ENCODE measurements around the gene SUSD6.
"Not testable (repeated sequence)": the region's sequence is repeated elsewhere in the genome, so short reads cannot be mapped to it uniquely, and the experiment has no call there.

SUSD6 gene

DNA sequence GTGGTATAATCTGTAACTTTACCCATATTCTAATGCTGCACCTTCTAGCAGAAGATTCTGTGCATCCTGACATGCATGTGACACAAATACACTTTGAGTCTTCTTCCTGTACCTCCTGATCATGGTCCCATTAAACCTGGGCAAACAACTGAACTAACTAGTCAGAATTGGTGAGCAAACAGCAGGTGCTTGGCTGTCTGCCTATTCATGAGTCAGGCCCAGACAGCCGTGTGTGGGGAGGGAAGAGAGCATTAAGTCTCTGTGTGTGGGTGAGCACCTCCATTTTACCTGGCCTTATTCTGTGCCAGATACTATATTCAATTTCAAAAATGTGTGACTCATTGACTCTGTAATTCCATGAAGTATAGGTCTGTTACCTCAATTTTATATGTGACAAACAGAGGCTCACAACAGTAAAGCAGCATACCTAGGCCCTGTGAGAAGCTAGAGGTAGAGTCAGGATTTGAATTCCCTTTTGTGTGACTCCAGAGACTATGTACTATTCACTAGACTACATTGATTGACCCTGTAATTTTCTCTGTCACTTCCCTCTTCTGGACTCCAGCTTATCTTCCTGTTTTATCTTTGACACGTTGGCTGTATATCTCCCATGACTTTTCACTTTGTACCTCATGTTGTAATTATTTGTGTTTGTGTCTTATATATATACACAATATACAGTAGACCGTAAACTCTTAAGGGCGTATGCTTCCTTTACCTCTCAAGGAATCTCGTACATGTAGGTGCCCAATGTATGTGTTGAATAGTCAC is 32.2 kb downstream of the SUSD6 start:
- DNase-seq (ENCODE audit: low read depth): peak; percentile 66
- H3K4me3 ChIP-seq (ENCODE audit: control insufficient read depth, low read depth, low read length): no peak overlapping the region
- TF ChIP-seq, protein P1, sequence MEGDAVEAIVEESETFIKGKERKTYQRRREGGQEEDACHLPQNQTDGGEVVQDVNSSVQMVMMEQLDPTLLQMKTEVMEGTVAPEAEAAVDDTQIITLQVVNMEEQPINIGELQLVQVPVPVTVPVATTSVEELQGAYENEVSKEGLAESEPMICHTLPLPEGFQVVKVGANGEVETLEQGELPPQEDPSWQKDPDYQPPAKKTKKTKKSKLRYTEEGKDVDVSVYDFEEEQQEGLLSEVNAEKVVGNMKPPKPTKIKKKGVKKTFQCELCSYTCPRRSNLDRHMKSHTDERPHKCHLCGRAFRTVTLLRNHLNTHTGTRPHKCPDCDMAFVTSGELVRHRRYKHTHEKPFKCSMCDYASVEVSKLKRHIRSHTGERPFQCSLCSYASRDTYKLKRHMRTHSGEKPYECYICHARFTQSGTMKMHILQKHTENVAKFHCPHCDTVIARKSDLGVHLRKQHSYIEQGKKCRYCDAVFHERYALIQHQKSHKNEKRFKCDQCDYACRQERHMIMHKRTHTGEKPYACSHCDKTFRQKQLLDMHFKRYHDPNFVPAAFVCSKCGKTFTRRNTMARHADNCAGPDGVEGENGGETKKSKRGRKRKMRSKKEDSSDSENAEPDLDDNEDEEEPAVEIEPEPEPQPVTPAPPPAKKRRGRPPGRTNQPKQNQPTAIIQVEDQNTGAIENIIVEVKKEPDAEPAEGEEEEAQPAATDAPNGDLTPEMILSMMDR (conservative IDR thresholded peaks at IDR 0.05; ENCODE audit: control insufficient read depth, insufficient read depth, low read depth, low read length): no peak

DNA sequence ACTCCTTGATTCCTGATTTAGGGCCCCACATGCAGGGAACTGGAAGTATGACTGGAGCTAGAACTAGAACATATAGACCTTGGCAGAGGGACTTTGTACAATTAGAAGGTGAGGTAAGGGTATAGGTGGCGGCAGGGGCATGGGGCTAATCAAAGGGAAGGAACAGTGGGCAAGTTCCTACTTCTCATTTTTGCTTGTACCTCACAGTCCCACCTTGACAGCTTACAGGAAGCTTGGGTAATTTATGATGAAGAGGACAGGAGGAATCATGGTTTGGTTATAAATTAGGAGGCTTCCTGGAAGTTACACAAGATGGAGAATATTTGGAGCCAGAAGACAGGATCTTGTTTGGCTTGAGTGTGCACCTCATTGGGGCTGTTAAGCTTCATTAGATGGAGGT is 33.4 kb downstream of the SUSD6 start:
- TF ChIP-seq, protein P1 (conservative IDR thresholded peaks at IDR 0.05; ENCODE audit: control insufficient read depth, insufficient read depth, low read depth, low read length): no peak
- DNase-seq (ENCODE audit: low read depth): no peak
- H3K4me3 ChIP-seq (ENCODE audit: control insufficient read depth, low read depth, low read length): no peak overlapping the region

DNA sequence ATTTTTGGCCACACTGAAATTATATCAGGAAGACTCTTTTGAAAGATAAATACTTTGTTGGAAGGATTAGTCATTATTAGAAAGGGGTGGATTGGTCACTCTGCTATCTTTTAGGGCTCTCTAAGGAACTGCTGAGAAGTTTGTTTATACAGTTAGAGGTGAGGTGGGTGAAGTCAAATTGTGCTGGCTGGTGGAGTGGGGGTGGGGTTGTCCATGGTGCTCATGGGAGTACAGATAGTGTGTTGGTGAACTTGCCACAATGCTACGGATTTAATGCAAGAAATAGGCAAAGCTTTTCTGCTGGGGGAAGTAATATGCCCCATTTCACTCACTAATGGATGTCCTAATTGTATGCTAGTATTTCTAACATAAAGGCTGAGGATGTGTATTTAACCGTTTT is 35.8 kb downstream of the SUSD6 start:
- TF ChIP-seq, protein P1 (conservative IDR thresholded peaks at IDR 0.05; ENCODE audit: control insufficient read depth, insufficient read depth, low read depth, low read length): no peak
- no peak overlapping the region for H3K4me3 ChIP-seq (ENCODE audit: control insufficient read depth, low read depth, low read length)
- DNase-seq (ENCODE audit: low read depth): no peak

DNA sequence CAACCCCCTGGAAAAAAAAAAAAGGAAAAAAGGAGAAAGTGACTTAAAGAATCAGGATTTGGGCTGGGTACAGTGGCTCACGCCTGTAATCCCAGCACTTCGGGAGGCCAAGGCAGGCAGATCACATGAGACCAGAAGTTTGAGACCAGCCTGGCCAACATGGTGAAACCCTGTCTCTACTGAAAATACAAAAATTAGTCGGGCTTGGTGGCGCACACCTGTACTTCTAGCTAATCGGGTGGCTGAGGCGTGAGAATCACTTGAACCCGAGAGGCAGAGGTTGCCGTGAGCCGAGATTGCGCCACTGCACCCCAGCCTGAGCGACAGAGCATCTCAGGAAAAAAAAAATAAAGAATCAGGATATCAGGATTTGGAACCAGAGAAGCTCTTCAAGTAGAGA is 36.2 kb downstream of the SUSD6 start:
- not testable (repeated sequence) for DNase-seq (ENCODE audit: low read depth); H3K4me3 ChIP-seq (ENCODE audit: control insufficient read depth, low read depth, low read length)

- H3K4me3 ChIP-seq (ENCODE audit: control insufficient read depth, low read depth, low read length): no peak overlapping the region
- peak; percentile 60 for DNase-seq (ENCODE audit: low read depth)
- TF ChIP-seq, protein P1 (conservative IDR thresholded peaks at IDR 0.05; ENCODE audit: control insufficient read depth, insufficient read depth, low read depth, low read length): no peak
Measured at GRCh38 chr14:69648480-69649451, 37.4 kb downstream of the SUSD6 start.

DNA sequence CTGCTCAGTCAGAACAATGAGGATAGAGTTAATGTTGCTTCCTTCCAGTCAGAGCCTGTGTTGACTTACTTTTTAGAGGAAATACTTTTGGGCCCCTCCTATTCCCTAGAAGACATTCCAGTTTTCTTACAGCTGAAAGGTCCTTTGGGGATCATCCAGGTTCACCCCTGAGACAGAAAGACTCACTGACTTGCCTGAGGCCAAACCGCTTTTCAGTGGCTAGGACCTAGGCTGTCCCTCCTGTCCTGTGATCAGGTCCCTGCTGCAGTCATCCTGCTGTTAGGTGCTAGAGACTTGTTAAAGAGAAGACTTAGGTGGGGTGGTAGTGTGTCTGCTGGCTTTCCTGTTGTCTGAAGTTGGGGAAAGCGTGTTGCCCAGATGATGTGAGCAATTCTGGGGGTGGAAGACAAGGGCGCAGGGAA is 39.6 kb downstream of the SUSD6 start:
- no peak for DNase-seq (ENCODE audit: low read depth)
- H3K4me3 ChIP-seq (ENCODE audit: control insufficient read depth, low read depth, low read length): no peak overlapping the region
- TF ChIP-seq, protein P1 (conservative IDR thresholded peaks at IDR 0.05; ENCODE audit: control insufficient read depth, insufficient read depth, low read depth, low read length): no peak

GRCh38 chr14:69651664-69652063 is 40.3 kb downstream of the SUSD6 start:
- TF ChIP-seq, protein P1 (conservative IDR thresholded peaks at IDR 0.05; ENCODE audit: control insufficient read depth, insufficient read depth, low read depth, low read length): no peak
- no peak overlapping the region for H3K4me3 ChIP-seq (ENCODE audit: control insufficient read depth, low read depth, low read length)
- DNase-seq (ENCODE audit: low read depth): no peak

Measured in fibroblast of mammary gland (primary cell).